Bronchial epithelial cell (primary cell): ENCODE data around the gene SLC35G6. TPM values are rescaled to one million over a fixed set of nuclear protein-coding genes. Genes with fewer than 3 reads are reported as not detected.

ENCODE experiments used
- DNase-seq: peaks from one replicate; pipeline ENCODE4 v3.0.0-alpha.2; 2010; ENCODE audit warnings: low read depth
- FAIRE-seq: peaks from 2 replicates; lab custom pipeline; 2011; peaks lifted over from hg19 to GRCh38; lab: Jason Lieb, UNC
- H3K27me3 ChIP-seq: 2 replicates; pipeline ENCODE4 v1.5.1; 2011; ENCODE audit warnings: low read length; ENCODE audit not compliant: control insufficient read depth, insufficient read depth
- H3K36me3 ChIP-seq: 2 replicates; pipeline ENCODE4 v1.5.1; 2011; ENCODE audit warnings: low read length; ENCODE audit not compliant: control insufficient read depth, insufficient read depth
- H3K4me3 ChIP-seq: 2 replicates; pipeline ENCODE4 v1.5.1; 2011; ENCODE audit warnings: mild to moderate bottlenecking, low read depth, low read length, control low read depth
- CTCF ChIP-seq: IDR thresholded peaks from 2 replicates; pipeline ENCODE4 v1.5.1; 2011; ENCODE audit warnings: mild to moderate bottlenecking, moderate library complexity, low read length, control low read depth, inconsistent platforms; ENCODE audit not compliant: insufficient read depth, severe bottlenecking
- total RNA-seq: library from RNA; depleted of rRNA; stranded (reverse); fragments of >200 nt; gene quantifications from 2 replicates; pipeline ENCODE4 v1.2.1, GENCODE V29; 2014

SLC35G6 gene
- total RNA-seq, 1 donor from 2014 or later, result not detected

- no peak for TF ChIP-seq CTCF
- FAIRE-seq, result no peak
- H3K36me3 ChIP-seq, result peaks cover 21% of the 10 kb centered on the region
- no peak for DNase-seq
- no peak overlapping the region for H3K4me3 ChIP-seq
- no peaks in the 10 kb centered on the region for H3K27me3 ChIP-seq
These were observed 17.2 kb upstream of the SLC35G6 start for GRCh38 chr17:7464081-7464480.

- peaks cover 20% of the 10 kb centered on the region for H3K36me3 ChIP-seq
- FAIRE-seq, result no peak
- no peaks in the 10 kb centered on the region for H3K27me3 ChIP-seq
- no peak overlapping the region for H3K4me3 ChIP-seq
- TF ChIP-seq CTCF, result no peak
- no peak for DNase-seq
These were observed 15.5 kb upstream of the SLC35G6 start for GRCh38 chr17:7465597-7466275.

- TF ChIP-seq CTCF, result no peak
- Histone ChIP-seq H3K27me3 (no peaks in the 10 kb centered on the region), H3K36me3 (peaks cover 20% of the 10 kb centered on the region), H3K4me3 (no peak overlapping the region)
- FAIRE-seq (no peak), DNase-seq (no peak)
These were observed 15.0 kb upstream of the SLC35G6 start for GRCh38 chr17:7466318-7466638.

- Histone ChIP-seq H3K4me3 (no peak overlapping the region), H3K27me3 (no peaks in the 10 kb centered on the region), H3K36me3 (peaks cover 21% of the 10 kb centered on the region)
- no peak for FAIRE-seq
- TF ChIP-seq CTCF, result no peak
- DNase-seq, result no peak
These were observed 14.5 kb upstream of the SLC35G6 start for GRCh38 chr17:7466639-7467341.

GRCh38 chr17:7467498-7467897 lies 13.7 kb upstream of the SLC35G6 start:
- DNase-seq (no peak), FAIRE-seq (no peak)
- no peak for TF ChIP-seq CTCF
- Histone ChIP-seq H3K27me3 (no peaks in the 10 kb centered on the region), H3K4me3 (no peak overlapping the region), H3K36me3 (peaks cover 21% of the 10 kb centered on the region)
